Forelimb muscle (tissue), 1 donor: ENCODE data around the gene TOP2B. TPM values are rescaled to one million over a fixed set of nuclear protein-coding genes. Genes with fewer than 3 reads are reported as not detected.

ENCODE experiments used
- DNase-seq: peaks from one replicate; pipeline ENCODE4 v3.0.0-alpha.2; 2013; ENCODE audit warnings: low read depth
- polyA plus RNA-seq: library from polyadenylated mRNA; unstranded; fragments of 120-200 nt; gene quantifications from one replicate; pipeline ENCODE4 v1.2.1, GENCODE V29; 2013; ENCODE audit not compliant: insufficient read length

TOP2B gene
- polyA plus RNA-seq, 1 donor, result 108 TPM

DNA sequence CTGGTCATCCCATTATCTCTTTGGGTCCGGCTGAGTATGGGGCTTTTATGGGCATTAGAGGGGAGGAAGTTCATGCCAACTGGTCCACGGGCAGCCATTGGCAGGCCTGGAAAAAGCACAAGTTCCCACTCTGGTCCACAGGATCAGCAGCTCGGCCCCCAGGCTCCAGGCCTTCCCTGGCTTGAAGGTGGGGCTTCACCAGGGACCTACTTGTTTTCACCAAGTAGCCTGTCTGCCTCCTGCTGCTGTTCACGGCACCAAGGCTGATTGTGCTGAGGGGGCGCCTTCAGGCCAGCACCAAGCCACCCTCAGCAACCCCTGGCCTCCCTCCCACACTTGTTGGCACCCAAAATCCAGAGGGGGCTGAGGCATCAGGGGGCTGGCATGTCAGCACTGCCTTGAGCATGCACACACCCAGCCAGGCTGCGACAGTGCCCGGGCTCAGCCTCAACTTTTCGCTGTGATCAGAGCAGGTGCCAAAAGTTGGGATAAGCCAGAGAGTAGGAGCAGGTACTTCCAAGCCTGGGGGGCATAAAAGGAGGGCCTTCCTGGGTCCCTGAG, 9.1 kb upstream of the TOP2B start:
- DNase-seq, result no peak

DNA sequence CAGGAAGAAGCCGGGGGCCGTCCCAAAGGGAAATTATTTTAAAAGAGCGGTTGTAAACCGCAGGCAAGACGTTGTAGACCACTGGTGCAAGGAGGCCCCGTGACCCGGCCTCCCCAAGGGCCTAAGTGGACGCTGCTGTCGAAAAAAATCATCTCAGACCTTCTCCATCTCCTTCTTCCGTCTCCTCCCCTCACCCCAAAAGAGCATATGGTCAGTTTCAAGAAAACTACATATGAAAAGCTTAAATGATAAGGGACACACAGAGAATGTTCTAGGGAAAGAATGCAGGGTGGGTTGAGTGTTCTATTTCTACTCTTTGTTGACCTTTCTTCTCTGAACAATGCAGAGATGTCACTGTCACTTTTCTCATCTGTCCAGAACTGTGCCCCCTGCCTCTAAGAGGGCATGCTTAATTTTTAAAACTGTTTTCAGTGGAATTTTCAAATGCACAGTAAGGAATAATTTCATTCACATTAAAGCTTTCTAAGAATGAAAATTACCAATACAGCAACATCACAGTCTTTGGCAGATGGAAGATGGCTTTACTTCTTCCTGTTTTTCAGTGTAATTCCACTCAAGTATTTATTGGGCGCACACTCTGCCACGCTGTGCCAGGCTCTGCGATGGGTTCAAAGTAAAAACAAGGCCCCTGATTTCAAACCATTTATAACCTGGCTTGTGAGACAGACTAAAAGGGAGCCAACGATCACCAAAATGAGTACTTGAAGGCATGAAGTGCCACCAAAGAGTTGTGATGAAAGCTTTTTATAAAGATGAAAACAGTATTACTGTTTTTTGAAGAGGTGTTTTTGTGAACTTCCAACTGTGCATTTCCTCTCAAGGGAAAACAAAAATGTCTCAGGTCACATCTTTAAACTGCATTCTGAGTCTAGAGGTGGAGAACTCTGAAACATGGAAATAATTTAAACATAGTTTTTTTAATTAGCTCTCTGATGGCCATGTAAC, 891 bp upstream of the TOP2B start:
- no peak for DNase-seq

DNA sequence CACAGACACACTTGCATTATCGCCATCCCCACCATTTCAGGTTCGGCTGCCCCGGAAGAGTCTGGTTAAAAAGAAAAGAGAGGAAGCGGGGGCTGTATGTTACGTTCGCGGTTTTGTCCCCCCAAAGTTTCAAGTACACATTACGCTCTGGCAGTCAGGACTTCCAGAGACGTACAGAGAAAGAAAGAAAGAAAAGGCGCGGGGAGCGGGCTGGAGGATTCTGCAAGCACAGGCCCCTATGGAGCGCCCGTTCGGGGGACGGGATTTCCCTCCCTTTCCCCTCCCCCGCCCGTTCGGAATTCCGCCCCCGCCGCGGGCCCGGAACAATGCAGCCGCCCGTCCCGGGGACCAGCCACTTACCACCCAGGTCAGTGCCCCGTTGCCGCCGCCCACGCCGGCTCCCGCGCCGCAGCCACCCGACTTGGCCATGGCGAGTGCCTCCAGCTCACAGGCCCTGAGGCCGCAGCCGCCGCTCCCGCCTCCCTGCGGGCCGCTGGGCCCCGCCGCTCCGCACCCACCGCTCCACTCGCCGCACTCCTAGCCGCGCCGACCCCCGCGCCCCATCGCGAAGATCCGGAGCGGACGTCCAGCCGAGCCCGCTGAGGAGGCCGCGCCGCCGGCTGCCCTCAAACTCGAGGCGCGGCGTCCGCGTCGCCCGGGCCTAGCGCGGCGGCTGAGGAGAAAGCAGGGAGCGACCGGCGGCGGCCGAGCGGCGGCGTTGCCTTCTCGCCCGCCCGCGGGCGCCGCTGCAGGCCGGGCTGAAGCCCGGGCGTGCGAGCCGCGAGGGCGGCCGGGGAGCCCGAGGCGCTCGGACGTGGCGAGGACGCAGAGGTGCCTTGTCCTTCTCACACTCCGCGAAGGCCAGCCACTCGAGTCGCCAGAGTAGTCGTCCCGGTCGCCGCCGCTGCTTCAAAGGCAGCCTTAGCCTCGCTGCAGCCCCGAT, 567 bp downstream of the TOP2B start:
- no peak for DNase-seq

DNA sequence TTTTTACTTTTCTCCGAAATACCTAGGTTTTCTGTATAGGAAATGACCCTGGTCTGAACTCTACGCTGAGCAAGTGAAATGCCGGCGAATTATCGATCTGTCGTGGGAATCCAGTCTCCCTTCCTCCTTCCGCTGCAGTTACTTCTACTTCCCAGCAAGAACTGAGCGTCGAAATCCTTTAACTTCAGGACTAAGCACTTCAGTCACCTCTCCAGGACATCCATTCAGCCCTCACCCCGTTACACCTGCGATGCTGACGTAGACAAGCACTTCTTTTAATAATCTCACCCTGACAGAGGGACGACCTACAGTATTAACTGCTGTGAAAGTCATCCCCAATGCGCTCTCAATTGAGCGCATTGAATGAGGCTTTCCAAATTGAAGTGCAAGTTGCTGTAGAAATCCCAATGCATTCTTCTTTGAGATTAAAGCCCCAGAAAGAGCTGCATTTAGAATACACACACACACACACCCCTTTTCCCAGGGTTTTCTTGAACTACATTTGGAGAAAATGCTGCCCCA, 1.3 kb downstream of the TOP2B start:
- DNase-seq, result no peak

DNA sequence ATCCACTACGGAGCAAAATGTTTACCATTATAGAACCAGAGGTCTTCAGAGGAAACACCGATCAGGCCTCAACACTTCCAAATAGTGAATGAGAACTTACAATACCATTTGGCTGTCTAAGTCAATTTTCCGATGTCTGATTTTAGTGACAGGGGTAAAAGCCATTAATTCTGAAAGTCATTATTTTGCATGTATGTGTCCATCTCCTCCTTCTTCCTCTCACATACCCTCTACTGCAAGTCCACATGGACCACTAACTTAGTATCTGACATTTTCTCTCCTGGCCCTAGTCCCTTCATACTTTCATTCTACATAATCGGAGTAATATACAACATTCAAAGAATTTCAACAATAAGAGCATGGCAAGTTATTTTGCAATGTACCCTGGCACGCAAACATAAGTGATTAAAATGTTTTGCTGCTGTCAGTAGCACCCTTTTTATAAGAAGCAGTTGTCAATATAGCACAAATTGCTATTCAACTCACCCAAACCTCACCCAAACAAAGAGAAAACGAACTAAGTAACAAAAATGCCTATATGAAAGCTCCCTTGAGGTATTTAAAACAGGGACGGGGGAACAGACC, 1.9 kb downstream of the TOP2B start:
- DNase-seq, result no peak

DNA sequence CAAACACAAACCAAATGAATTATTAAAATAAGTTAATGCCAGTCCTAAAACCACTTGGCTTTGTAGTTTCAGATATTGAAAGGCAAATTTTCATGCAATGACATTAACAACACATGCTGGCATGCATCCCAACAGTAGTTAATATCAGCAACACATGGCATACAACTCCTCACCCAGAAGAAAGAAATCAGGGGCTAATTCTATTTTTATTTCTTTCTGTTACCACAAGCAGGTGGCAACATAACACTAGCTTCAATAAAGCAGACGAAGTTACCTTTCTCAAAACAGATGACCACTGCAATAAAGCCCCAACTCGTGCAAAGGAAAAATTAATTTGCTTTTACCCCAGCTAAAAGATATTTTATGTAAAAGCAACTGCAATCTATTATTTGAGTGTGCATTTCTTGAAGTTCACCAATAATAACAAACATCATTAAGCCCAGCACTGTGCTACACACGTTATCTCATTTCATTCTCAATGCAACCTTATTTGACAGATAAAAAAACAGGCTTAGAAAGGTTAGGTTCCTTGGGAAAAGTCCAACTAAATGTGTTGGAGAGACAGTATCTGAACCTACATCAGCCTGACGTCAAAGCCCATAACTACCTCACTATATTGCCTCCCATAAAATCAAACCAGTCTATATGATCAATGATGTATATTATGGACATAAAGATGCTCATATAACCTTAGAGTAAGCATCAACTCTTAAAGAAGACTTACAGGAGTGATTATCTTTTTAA, 2.8 kb downstream of the TOP2B start:
- no peak for DNase-seq

DNA sequence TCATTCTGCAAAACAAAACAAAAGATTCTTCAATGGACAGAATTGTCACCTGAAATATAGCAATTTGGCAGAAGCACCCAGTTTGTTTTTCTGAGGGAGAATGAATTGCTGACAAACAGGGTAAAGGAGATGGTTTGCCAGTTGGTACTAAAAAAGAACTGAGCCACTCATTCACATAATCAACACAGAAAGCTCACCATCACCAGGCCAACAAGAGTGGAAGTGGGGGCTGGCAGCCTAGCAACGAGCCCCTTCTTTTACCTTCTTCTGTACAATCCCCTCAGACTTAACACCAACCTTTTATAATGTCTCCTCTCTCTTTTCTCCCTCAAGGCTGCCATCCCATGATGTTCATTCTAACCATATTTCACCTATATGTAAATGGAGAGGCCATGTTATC, 5.9 kb downstream of the TOP2B start:
- DNase-seq, result no peak

DNA sequence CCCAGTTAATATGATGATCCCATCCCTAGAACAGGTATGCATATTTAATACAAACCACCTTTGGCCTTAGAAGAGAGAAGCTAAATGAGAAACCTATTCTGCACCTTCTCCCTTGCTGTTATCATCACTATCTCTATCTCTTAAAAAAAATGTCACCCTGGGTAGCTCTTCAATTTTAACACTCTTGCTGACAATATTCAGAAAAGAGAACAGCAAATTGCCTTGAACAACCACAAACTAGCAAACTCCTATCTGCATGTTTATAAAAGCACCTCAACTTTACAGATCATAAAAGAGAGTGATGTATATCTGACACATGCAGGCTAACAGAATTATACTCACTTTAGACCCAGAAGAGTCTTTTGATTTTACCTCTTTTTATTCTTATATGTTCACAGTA, 7.4 kb downstream of the TOP2B start:
- DNase-seq, result no peak

DNA sequence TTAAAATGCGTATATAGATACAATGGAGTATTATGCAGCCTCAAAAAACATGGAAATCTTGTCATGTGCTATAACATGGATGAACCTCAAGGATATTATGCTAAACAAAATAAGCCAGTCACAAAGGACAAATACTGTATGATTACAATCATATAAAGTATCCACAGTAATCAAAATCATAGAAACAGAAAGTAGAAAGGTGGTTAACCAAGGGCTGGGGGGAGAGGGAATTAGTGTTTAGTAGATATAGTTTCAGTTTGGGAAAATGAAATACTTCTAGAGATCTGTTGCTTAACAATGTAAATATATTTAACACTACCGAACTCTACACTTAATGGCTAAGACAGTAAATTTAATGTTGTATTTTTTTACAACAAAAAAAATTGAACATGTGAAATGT, 9.0 kb downstream of the TOP2B start:
- DNase-seq, result no peak

DNA sequence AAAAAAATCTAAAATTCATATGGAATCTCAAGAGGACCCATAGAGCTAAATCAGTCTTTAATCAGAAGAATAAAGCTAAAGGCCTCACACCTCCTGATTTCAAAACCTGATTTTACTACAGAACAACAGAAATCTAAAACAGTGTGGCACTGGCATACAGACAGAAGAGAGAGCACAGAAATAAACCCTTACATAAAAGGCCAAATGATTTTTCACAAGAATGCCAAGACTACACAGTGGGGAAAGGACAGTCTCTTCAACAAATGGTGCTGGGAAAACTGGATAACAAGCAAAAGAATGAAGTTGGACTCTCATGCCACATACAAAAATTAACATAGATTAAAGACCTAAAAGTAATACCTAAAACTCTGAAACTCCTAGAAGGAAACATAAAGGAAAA, 10.1 kb downstream of the TOP2B start:
- no peak for DNase-seq

DNA sequence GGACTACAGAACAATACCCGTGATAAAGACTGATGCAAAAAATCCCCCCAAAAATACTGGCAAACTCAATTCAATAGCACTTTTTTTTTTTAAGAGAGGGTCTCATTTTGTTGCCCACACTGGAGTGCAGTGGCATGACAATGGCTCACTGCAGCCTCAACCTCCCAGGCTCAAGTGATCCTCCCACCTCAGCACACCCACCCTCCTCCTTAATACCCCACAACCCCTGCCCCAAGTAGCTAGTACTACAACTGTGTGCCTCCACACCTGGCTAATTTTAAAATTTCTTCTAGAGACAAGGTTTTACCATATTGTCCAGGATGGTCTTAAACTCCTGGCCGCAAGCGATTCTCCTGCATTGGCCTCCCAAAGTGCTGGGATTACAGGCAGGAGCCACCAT, 11.4 kb downstream of the TOP2B start:
- no peak for DNase-seq

DNA sequence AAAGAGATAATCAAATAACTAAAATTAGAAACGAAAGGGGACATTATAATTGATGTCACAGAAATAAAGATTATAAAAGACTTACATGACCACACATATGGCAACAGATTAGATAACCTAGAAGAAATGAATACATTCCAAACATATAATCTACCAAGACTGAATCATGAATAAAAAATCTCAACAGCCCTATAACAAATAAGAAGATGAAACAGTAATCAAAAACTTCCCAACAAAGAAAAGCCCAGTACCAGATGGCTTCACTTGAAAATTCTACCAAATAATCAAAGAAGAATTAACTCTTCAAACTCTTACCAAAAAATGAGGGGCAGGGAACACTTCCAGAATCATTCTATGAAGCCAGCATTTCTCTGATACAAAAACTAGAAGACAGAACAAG, 11.8 kb downstream of the TOP2B start:
- no peak for DNase-seq

DNA sequence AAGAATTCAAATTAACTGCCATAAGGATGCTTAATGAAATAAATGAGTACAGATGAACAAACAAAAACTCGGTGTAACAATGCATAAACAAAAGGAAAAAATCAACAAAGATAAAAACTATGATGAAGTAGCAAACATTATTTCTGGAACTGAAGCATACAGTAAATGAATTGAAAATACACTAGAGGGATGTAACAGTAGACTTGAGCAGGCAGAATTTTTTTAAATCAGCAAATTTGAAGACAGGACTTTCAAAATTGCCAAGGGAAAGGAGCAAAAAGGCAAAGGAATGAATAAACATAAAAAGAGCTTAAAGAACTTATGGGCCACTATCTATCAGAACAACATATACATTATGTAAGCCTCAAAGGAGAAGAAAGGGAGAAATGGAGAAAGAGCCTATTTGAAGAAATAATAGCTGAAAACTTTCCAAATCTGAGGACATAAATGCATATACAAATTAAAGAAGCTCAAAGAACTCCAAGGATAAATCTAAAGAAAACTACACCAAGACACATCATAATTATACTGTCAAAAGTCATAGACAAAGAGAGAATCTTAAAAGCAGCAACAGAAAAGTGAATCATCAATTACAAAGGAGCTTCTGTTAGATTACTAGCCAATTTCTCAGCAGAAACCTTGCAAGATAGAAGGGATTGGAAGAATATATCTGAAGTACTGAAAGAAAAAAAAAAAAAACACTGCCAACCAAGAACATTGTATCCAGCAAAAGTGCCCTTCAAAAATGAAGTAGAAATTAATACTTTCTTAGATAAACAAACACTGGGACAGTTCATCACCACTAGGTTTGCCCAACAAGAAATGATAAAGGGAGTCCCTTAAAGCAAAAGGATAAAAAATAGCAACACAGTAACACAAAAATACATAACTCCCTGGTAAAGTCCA, 15.5 kb downstream of the TOP2B start:
- no peak for DNase-seq

DNA sequence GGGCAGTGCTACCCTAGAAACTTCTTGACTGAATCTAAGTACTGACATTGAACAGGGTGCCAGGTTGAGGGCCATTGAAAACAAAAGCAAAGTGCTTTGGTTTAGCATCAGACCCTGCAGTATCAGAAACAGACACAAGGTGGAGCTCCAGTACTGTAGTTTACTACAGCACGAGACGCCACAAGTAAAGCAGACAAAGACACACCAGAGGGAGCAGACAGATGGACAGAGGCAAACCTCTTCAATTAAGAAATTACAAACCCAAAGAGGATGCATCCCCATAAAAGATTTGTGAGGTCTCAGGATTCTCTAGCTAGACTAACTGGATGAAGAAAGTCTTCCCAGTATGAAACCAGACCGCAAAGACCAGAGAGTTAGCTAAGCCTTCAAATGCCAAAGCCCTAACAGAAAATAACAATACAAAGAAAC, 16.6 kb downstream of the TOP2B start:
- DNase-seq, result no peak

DNA sequence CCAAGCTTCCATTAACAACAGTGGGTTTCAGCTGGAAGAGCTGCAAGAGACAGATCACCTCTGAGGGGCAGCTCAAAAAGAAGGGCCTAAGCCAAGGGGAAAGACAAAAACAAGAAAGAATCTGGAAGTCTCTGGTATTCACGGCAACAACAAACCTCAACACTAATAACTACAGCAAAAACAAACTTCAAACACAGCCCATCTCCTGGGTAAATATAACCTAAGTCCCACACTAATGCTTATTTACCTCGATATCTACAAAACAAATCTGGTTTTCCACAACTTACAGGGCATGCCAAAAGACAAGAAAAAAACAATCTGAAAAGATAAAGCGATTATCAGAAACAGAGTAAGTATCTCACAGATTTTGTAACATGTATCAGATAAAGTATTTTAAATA, 29.7 kb downstream of the TOP2B start:
- no peak for DNase-seq

DNA sequence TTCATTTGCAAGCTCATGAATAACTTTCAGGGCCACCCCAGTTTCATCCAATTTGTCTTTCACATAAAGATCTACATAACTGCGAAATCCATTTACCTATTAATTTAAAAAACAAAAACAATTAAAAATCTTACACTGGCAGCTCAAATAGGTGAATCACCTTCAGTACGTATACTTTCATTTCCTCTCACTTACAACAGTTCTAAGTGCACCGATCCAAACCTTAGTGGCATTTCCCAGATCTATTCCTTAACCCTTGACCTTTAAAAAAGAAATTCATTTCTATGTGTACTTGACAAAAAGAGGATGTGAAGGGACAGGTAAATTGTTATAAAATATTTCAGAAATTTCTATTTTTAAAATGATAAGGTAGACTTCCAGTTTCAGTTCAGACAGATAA, 30.8 kb downstream of the TOP2B start:
- DNase-seq, result no peak

DNA sequence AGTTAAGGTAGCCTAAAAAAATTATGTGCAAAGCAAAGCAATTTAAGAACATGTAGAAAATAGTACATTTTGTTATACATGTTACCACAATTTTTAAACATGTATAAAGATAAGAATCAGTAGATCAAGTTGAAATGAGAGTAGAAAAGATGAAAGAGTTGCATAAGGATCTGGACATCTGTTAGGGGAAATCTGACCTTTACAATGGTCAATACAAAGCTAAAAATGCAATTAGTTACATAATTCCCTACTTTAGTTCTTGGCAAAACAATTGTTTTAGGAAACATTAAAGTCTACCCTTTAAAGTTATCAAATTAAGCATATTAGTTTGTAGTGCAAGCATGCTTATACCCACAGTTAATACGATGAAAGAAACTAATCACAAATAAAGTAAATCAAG, 32.7 kb downstream of the TOP2B start:
- DNase-seq, result no peak

DNA sequence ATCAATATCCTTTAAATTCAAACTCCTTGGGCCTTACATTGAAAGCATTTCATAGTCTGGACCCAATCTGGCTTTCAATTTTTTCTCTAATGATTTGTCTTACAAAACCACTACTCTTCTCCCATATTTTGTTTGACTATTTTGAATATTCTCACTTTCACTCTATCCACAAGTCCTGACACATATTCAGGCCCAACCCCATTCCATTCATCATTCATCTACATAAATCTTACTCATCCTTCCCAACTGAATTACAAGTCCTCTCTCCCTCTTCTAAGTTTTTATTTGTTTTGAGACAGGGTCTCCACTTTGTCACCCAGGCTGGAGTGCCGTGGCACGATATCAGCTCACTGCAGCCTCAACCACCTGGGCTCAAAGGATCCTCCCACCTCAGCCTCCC, 43.6 kb downstream of the TOP2B start:
- no peak for DNase-seq

DNA sequence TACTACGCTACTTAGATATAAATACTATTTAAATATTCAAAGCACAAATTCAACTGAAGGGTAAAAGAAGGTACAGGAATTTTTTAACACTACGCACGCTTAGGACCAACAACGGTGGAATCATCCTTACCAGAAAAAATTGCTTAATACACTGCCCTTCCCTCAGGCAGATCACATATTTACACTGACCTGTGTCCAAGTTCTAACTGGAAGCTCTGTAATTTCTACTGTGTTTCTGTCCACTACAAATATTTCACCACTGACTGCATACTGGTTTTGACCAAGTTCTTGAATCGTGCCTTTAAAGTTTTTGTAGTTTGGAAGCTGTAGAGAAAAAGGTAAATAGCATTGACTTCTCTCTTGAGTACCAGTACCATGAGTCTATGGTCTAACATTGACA, 44.2 kb downstream of the TOP2B start:
- DNase-seq, result no peak

DNA sequence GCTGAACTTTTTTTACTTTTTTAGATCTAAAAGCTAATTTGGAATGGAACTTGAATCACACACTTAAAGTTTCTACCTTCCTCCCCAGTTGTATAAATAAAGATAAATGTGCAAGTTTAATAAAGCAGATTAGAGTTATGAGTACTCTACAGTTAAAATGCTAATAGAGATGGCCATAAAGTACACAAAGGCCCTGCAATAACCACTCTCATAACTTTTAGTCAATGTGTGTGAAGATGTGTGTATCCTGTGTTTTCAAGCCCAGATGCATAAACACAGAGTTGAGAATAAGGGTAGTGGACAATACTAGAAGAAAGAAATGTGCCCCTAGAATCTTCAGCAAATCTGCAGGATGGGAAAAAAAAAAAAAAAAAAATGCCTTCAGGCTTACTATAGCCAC, 45.3 kb downstream of the TOP2B start:
- no peak for DNase-seq
